ENCODE measurements around the gene RAB39B. TPM values are rescaled to one million over a fixed set of nuclear protein-coding genes. Genes with fewer than 3 reads are reported as not detected.
A peak's percentile ranks its signal among the peaks of the same experiment; 100 is the strongest.
"Not testable (repeated sequence)": the region's sequence is repeated elsewhere in the genome, so short reads cannot be mapped to it uniquely, and the experiment has no call there.

RAB39B gene
- total RNA-seq, result 10 to 100 TPM; 10.2 to 10.3 TPM

- Mint-ChIP-seq H3K27me3 (no peaks in the 10 kb centered on the region), H3K9me3 (no peaks in the 10 kb centered on the region), H3K4me1 (peaks cover 5% of the 10 kb centered on the region), H3K4me3 (peak within 1 kb of the TSS; percentile 83), H3K36me3 (ENCODE audit: low read depth) (peaks cover 38% of the 10 kb centered on the region), H3K27ac (peak within 1 kb of the TSS; percentile 87)
- ATAC-seq (replicated peaks), result peak; percentile 96
Observed at GRCh38 chrX:155263854-155264628, at the start of gene RAB39B. RAB39B (minus strand) TSS chrX:155264491; CDS start chrX:155264288, 203 bp downstream.

- Mint-ChIP-seq H3K4me3 (no peak overlapping the region), H3K27me3 (no peaks in the 10 kb centered on the region), H3K36me3 (ENCODE audit: low read depth) (no peaks in the 10 kb centered on the region), H3K4me1 (no peaks in the 10 kb centered on the region), H3K9me3 (no peaks in the 10 kb centered on the region), H3K27ac (no peak overlapping the region)
- ATAC-seq (replicated peaks), result no peak
Observed at GRCh38 chrX:155313766-155314165, 49.5 kb upstream of the RAB39B start.

- no peak for ATAC-seq (replicated peaks)
- H3K27ac Mint-ChIP-seq, result no peak overlapping the region
- no peaks in the 10 kb centered on the region for H3K4me1 Mint-ChIP-seq
- no peaks in the 10 kb centered on the region for H3K9me3 Mint-ChIP-seq
- no peaks in the 10 kb centered on the region for H3K36me3 Mint-ChIP-seq (ENCODE audit: low read depth)
- no peak overlapping the region for H3K4me3 Mint-ChIP-seq
- H3K27me3 Mint-ChIP-seq, result no peaks in the 10 kb centered on the region
Observed at GRCh38 chrX:155293771-155294170, 29.5 kb upstream of the RAB39B start.

GRCh38 chrX:155279873-155280272 lies 15.6 kb upstream of the RAB39B start:
- H3K27me3 Mint-ChIP-seq, result no peaks in the 10 kb centered on the region

GRCh38 chrX:155270969-155271368 lies 6.7 kb upstream of the RAB39B start:
- Mint-ChIP-seq H3K27ac (no peak overlapping the region), H3K27me3 (no peaks in the 10 kb centered on the region), H3K4me3 (no peak overlapping the region), H3K4me1 (no peaks in the 10 kb centered on the region), H3K36me3 (ENCODE audit: low read depth) (no peaks in the 10 kb centered on the region), H3K9me3 (no peaks in the 10 kb centered on the region)
- no peak for ATAC-seq (replicated peaks)

More at GRCh38 chrX:155279873-155280272, 15.6 kb upstream of the RAB39B start:
- H3K4me3 Mint-ChIP-seq, result peak overlapping the region; percentile 14
- no peaks in the 10 kb centered on the region for H3K4me1 Mint-ChIP-seq
- H3K9me3 Mint-ChIP-seq, result no peaks in the 10 kb centered on the region
- H3K36me3 Mint-ChIP-seq (ENCODE audit: low read depth), result no peaks in the 10 kb centered on the region
- no peak overlapping the region for H3K27ac Mint-ChIP-seq
- ATAC-seq (replicated peaks), result no peak

GRCh38 chrX:155267995-155268394 lies 3.7 kb upstream of the RAB39B start:
- not testable (repeated sequence) for H3K4me1 Mint-ChIP-seq; H3K9me3 Mint-ChIP-seq; H3K4me3 Mint-ChIP-seq; H3K27me3 Mint-ChIP-seq; ATAC-seq (replicated peaks); H3K36me3 Mint-ChIP-seq (ENCODE audit: low read depth); H3K27ac Mint-ChIP-seq

GRCh38 chrX:155266439-155266838 lies 2.1 kb upstream of the RAB39B start:
- no peak overlapping the region for H3K27ac Mint-ChIP-seq

GRCh38 chrX:155262970-155263754 lies 1.1 kb downstream of the RAB39B start:
- Mint-ChIP-seq H3K27me3 (no peaks in the 10 kb centered on the region), H3K36me3 (ENCODE audit: low read depth) (peaks cover 38% of the 10 kb centered on the region), H3K4me3 (peak overlapping the region; percentile 83), H3K4me1 (peaks cover 5% of the 10 kb centered on the region), H3K9me3 (no peaks in the 10 kb centered on the region), H3K27ac (peak overlapping the region; percentile 87)
- ATAC-seq (replicated peaks), result peak; percentile 40

More at GRCh38 chrX:155266439-155266838, 2.1 kb upstream of the RAB39B start:
- Mint-ChIP-seq H3K4me3 (no peak overlapping the region), H3K36me3 (ENCODE audit: low read depth) (peaks cover 16% of the 10 kb centered on the region), H3K9me3 (no peaks in the 10 kb centered on the region), H3K4me1 (peaks cover 5% of the 10 kb centered on the region), H3K27me3 (no peaks in the 10 kb centered on the region)
- no peak for ATAC-seq (replicated peaks)

- Mint-ChIP-seq H3K9me3 (no peaks in the 10 kb centered on the region), H3K4me1 (peaks cover 5% of the 10 kb centered on the region), H3K27ac (no peak overlapping the region), H3K36me3 (ENCODE audit: low read depth) (peaks cover 38% of the 10 kb centered on the region), H3K27me3 (no peaks in the 10 kb centered on the region), H3K4me3 (no peak overlapping the region)
- ATAC-seq (replicated peaks), result no peak
Observed at GRCh38 chrX:155259752-155260151, 4.5 kb downstream of the RAB39B start.

GRCh38 chrX:155251391-155251790 lies 12.9 kb downstream of the RAB39B start:
- H3K4me1 Mint-ChIP-seq, result peaks cover 4% of the 10 kb centered on the region
- no peak overlapping the region for H3K4me3 Mint-ChIP-seq
- no peaks in the 10 kb centered on the region for H3K9me3 Mint-ChIP-seq
- no peak for ATAC-seq (replicated peaks)
- no peaks in the 10 kb centered on the region for H3K36me3 Mint-ChIP-seq (ENCODE audit: low read depth)
- no peak overlapping the region for H3K27ac Mint-ChIP-seq
- H3K27me3 Mint-ChIP-seq, result no peaks in the 10 kb centered on the region

GRCh38 chrX:155247497-155247896 lies 16.8 kb downstream of the RAB39B start:
- Mint-ChIP-seq H3K36me3 (ENCODE audit: low read depth) (no peaks in the 10 kb centered on the region), H3K27me3 (no peaks in the 10 kb centered on the region), H3K27ac (no peak overlapping the region), H3K4me3 (no peak overlapping the region), H3K9me3 (no peaks in the 10 kb centered on the region), H3K4me1 (peaks cover 4% of the 10 kb centered on the region)
- no peak for ATAC-seq (replicated peaks)

GRCh38 chrX:155246748-155247147 lies 17.5 kb downstream of the RAB39B start:
- Mint-ChIP-seq H3K9me3 (no peaks in the 10 kb centered on the region), H3K4me3 (no peak overlapping the region), H3K4me1 (peaks cover 4% of the 10 kb centered on the region), H3K27me3 (no peaks in the 10 kb centered on the region), H3K36me3 (ENCODE audit: low read depth) (no peaks in the 10 kb centered on the region), H3K27ac (no peak overlapping the region)
- peak; percentile 52 for ATAC-seq (replicated peaks)

- Mint-ChIP-seq H3K4me1 (no peaks in the 10 kb centered on the region), H3K4me3 (no peak overlapping the region), H3K36me3 (ENCODE audit: low read depth) (peaks cover 24% of the 10 kb centered on the region), H3K27ac (no peak overlapping the region), H3K9me3 (no peaks in the 10 kb centered on the region), H3K27me3 (no peaks in the 10 kb centered on the region)
- no peak for ATAC-seq (replicated peaks)
Observed at GRCh38 chrX:155242300-155242699, 22.0 kb downstream of the RAB39B start.

GRCh38 chrX:155237719-155238118 lies 26.6 kb downstream of the RAB39B start:
- Mint-ChIP-seq H3K4me1 (peaks cover 4% of the 10 kb centered on the region), H3K27me3 (no peaks in the 10 kb centered on the region), H3K27ac (peak overlapping the region; percentile 8), H3K36me3 (ENCODE audit: low read depth) (peaks cover 62% of the 10 kb centered on the region), H3K9me3 (no peaks in the 10 kb centered on the region), H3K4me3 (no peak overlapping the region)
- no peak for ATAC-seq (replicated peaks)

GRCh38 chrX:155235891-155236290 lies 28.4 kb downstream of the RAB39B start:
- no peaks in the 10 kb centered on the region for H3K27me3 Mint-ChIP-seq
- no peaks in the 10 kb centered on the region for H3K9me3 Mint-ChIP-seq
- peaks cover 77% of the 10 kb centered on the region for H3K36me3 Mint-ChIP-seq (ENCODE audit: low read depth)
- H3K4me1 Mint-ChIP-seq, result peaks cover 10% of the 10 kb centered on the region
- ATAC-seq (replicated peaks), result no peak
- H3K27ac Mint-ChIP-seq, result no peak overlapping the region
- H3K4me3 Mint-ChIP-seq, result no peak overlapping the region

All from activated T-helper 17 cell treated with anti-CD3 and anti-CD28 coated beads, Interleukin-2, amount 50 U/mL, for 72 hours (primary cell).